HL-60 (cell line): Measurements from ENCODE around the gene CEP72.
A peak's percentile ranks its signal among the peaks of the same experiment; 100 is the strongest.
"Not testable (repeated sequence)": the region's sequence is repeated elsewhere in the genome, so short reads cannot be mapped to it uniquely, and the experiment has no call there.

Experiments
- DNase-seq, 2 experiments: peaks; one replicate each; pipeline ENCODE4 v3.0.0-alpha.2; 2010 to 2020; ENCODE audit warnings: low read depth in 1 of 2, low spot score in 1 of 2
- H3K27ac ChIP-seq: fragments of 250-450 bp; sonication (Bioruptor Pico); replicated peaks from 2 replicates; pipeline ENCODE4 v1.5.1; 2020; ENCODE audit warnings: mild to moderate bottlenecking, moderate library complexity
- H3K27me3 ChIP-seq: fragments of 250-450 bp; sonication (Bioruptor Pico); 2 replicates; pipeline ENCODE4 v1.5.1; 2021; ENCODE audit warnings: mild to moderate bottlenecking, moderate library complexity; ENCODE audit not compliant: insufficient read depth, poor library complexity, severe bottlenecking
- H3K4me3 ChIP-seq: replicated peaks from 2 replicates; pipeline ENCODE4 v1.5.1; 2011; ENCODE audit warnings: mild to moderate bottlenecking, control low read depth, low read length; ENCODE audit not compliant: insufficient read depth
- GABPA ChIP-seq: IDR thresholded peaks from 2 replicates; pipeline ENCODE4 v1.6.1; 2012; ENCODE audit warnings: low read depth
- POLR2AphosphoS5 ChIP-seq: IDR thresholded peaks from 2 replicates; pipeline ENCODE4 v1.6.1; 2012; ENCODE audit warnings: low read depth
- SPI1 ChIP-seq: IDR thresholded peaks from 2 replicates; pipeline ENCODE4 v1.6.1; 2012; ENCODE audit warnings: low read depth, mild to moderate bottlenecking, borderline replicate concordance
- TF ChIP-seq, protein P1 (sequence below): IDR thresholded peaks from 2 replicates; pipeline ENCODE4 v1.6.1; 2012; ENCODE audit warnings: low read depth; ENCODE audit not compliant: insufficient replicate concordance
- TF ChIP-seq, protein P2 (sequence below): IDR thresholded peaks from one replicate; pipeline ENCODE4 v1.5.1; 2011; ENCODE audit warnings: low read length, control low read depth, inconsistent platforms; ENCODE audit not compliant: insufficient read depth

Gene CEP72

DNA sequence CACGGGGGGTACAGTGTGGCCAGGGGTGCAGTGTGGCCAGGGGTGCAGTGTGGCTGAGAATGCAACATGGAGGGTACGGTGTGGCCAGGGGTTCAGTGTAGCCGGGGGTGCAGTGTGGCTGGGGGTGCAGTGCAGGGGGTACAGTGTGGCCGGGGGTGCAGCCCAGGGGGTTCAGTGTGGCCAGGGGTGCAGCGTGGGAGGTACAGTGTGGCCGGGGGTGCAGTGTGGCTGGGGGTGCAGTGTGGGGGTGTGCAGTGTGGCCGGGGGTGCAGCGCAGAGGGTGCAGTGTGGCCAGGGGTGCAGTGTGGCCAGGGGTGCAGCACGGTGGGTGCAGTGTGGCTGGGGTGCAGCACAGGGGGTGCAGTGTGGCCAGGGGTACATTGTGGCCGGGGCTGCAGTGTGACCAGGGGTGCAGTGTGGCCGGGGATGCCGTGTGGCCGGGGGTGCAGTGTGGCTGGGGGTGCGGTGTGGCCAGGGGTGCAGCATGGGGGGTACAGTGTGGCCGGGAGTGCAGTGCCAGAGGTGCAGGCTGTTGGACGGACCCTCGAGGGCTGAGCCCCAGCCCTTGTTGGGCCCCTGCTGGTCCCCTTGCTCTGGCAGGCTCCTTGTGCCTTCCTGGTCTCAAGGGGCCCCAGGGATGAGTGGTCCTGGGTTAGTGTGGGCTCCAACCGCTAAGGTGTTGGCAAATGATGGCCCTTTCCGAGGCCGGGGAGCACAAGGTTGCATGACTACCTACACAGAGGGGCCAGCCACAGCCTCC lies 63.2 kb downstream of the CEP72 start:
- Histone ChIP-seq H3K27ac (no peak overlapping the region), H3K27me3 (peaks cover 20% of the 10 kb centered on the region), H3K4me3 (no peak overlapping the region)
- no peak for TF ChIP-seq GABPA
- no peak for DNase-seq

DNA sequence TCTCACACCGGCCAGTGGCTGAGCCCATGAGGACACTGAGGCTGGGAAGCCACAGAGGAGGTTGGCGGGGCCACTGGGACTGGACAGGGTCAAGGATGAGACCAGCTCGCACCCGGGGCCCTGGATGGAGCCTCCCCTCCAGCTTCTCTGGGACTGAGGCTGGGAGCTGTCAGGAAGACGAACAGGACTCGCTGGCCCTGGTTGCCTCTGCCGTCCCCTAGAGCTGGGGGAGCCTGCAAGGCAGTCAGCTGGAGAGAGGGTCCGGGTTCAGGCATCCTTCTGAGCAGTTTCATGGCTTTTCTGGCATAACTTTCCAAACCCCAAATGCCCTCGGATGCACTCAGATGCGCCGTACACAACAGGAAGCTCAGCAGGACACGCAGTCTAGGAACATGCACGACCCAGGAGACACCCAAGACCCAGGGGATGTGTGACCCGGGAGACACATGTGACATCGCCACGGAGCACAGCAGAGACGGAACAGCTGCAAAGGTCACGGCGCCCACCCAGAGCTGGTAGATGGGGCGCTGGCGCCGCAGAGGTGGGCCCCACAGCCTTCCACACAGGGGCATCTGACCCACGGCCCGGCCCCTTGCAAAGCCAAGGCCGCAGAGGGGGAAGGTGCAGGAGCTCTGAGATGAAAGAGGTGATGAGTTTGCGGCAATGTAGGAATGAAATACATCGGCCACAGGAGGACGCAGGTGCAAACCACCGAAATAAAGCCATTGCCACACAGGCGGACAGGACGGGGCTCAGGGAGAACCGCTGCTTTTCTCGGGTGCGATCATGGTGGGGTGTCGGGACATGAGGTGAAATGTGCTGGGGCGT lies 63.9 kb downstream of the CEP72 start:
- Histone ChIP-seq H3K27me3 (peaks cover 20% of the 10 kb centered on the region), H3K27ac (no peak overlapping the region), H3K4me3 (no peak overlapping the region)
- TF ChIP-seq, protein P1, sequence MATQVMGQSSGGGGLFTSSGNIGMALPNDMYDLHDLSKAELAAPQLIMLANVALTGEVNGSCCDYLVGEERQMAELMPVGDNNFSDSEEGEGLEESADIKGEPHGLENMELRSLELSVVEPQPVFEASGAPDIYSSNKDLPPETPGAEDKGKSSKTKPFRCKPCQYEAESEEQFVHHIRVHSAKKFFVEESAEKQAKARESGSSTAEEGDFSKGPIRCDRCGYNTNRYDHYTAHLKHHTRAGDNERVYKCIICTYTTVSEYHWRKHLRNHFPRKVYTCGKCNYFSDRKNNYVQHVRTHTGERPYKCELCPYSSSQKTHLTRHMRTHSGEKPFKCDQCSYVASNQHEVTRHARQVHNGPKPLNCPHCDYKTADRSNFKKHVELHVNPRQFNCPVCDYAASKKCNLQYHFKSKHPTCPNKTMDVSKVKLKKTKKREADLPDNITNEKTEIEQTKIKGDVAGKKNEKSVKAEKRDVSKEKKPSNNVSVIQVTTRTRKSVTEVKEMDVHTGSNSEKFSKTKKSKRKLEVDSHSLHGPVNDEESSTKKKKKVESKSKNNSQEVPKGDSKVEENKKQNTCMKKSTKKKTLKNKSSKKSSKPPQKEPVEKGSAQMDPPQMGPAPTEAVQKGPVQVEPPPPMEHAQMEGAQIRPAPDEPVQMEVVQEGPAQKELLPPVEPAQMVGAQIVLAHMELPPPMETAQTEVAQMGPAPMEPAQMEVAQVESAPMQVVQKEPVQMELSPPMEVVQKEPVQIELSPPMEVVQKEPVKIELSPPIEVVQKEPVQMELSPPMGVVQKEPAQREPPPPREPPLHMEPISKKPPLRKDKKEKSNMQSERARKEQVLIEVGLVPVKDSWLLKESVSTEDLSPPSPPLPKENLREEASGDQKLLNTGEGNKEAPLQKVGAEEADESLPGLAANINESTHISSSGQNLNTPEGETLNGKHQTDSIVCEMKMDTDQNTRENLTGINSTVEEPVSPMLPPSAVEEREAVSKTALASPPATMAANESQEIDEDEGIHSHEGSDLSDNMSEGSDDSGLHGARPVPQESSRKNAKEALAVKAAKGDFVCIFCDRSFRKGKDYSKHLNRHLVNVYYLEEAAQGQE: no peak
- TF ChIP-seq POLR2AphosphoS5 (no peak; the same call in none of the 2 replicates), SPI1 (no peak), GABPA (no peak)
- TF ChIP-seq, protein P2, sequence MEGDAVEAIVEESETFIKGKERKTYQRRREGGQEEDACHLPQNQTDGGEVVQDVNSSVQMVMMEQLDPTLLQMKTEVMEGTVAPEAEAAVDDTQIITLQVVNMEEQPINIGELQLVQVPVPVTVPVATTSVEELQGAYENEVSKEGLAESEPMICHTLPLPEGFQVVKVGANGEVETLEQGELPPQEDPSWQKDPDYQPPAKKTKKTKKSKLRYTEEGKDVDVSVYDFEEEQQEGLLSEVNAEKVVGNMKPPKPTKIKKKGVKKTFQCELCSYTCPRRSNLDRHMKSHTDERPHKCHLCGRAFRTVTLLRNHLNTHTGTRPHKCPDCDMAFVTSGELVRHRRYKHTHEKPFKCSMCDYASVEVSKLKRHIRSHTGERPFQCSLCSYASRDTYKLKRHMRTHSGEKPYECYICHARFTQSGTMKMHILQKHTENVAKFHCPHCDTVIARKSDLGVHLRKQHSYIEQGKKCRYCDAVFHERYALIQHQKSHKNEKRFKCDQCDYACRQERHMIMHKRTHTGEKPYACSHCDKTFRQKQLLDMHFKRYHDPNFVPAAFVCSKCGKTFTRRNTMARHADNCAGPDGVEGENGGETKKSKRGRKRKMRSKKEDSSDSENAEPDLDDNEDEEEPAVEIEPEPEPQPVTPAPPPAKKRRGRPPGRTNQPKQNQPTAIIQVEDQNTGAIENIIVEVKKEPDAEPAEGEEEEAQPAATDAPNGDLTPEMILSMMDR: no peak
- no peak for DNase-seq

DNA sequence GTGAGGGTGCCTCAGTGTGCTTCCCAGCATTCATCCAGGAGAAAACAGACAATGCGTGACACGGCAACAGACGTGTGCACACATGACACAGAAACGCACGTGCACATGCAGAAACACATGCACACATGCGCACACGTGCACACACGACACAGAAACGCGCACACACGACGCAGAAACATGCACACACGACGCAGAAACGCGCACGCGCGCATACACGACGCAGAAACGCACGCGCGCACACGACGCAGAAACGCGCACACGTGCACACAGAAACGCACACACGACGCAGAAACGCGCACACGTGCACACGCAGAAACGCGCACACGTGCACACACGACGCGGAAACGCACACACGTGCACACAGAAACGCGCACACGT lies 64.5 kb downstream of the CEP72 start:
- peak; percentile 40; the same call in 1 of the 2 replicates for TF ChIP-seq POLR2AphosphoS5
- TF ChIP-seq, protein P1: no peak
- Histone ChIP-seq H3K27me3 (peaks cover 20% of the 10 kb centered on the region), H3K4me3 (no peak overlapping the region), H3K27ac (no peak overlapping the region)
- no peak for DNase-seq

DNA sequence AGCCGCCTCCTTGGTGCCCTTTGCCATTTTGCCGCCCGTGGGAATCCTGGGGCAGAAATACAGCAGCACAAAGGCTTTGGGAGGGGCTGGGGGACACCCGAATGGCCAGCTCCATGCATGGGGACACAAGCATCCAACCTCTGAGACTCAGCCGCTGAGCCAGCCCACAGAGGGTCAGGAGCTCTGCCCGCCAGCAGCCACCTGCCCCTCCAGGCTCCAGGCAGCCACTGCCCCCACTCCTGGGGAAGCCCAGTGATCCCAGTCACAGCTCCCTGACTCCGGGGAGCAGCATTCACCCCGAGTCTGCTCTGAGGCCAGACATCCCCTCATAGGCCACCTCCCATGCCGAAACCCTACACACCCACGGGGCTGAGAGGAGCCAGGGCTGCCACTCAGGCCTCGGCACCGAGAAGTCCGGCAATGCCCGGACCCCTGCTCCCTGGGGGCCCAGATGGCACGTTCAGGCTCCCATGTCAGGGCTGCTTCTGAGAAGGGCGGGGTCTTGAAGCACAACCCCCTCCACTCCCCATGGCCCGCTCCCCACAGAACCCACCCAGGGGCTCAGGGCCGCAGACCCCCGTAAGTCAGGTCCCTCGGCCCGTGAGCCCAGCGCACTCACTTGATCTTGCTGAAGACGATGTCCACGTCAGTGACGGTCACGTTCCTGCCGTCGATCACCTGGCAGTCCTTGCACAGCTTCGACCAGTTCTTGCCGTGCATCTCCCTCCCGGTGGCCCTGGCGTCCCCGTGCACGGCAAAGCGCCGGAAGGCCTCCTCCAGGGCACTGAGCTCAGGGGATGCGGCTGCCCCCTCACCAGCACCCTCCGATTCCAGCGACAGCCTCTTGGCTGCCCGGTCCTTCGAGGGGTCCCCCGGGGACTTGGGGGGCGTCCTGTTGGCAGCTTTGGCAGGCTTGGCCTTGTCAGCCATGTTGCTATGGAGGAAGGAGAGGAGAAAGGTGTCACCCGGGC lies 65.3 kb downstream of the CEP72 start:
- Histone ChIP-seq H3K4me3 (no peak overlapping the region), H3K27ac (no peak overlapping the region), H3K27me3 (peaks cover 17% of the 10 kb centered on the region)
- DNase-seq: no peak
- no peak for TF ChIP-seq POLR2AphosphoS5
- TF ChIP-seq, protein P2: no peak
- TF ChIP-seq GABPA: no peak
- TF ChIP-seq, protein P1: no peak
- TF ChIP-seq SPI1: no peak

DNA sequence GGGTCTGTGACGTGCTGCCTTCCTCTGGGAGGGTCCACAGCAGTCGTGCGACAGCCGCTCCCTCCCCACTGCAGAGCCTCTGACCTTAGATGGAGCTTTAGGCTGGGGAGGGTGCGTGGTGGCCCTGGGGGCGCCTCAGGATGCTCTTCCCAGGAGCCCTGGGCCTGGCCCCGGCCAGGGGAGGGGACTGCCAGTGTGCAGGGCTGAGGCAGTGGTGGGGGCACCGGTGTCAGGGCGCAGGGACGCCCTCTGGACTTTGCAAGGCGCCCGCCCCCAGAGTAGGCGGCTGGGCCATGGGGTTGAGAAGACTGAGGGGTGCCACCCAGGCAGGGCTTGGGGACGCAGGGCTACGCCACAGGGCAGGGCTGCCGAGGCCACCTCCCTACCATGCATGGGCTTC lies 66.4 kb downstream of the CEP72 start:
- DNase-seq, H3K27me3 ChIP-seq, H3K27ac ChIP-seq, H3K4me3 ChIP-seq: not testable (repeated sequence)
